Kidney epithelial cell (primary cell): ENCODE measurements around the gene LRP5. TPM values are rescaled to one million over a fixed set of nuclear protein-coding genes. Genes with fewer than 3 reads are reported as not detected.

ENCODE experiments used
- DNase-seq: peaks from one replicate; pipeline ENCODE4 v3.0.0-alpha.2; 2010; ENCODE audit warnings: low read depth
- H3K27me3 ChIP-seq: 2 replicates; pipeline ENCODE4 v1.6.0; 2011; ENCODE audit warnings: low read length; ENCODE audit not compliant: control insufficient read depth, insufficient read depth
- H3K36me3 ChIP-seq: 2 replicates; pipeline ENCODE4 v1.5.1; 2011; ENCODE audit warnings: low read length; ENCODE audit not compliant: control insufficient read depth, insufficient read depth
- H3K4me3 ChIP-seq: 2 replicates; pipeline ENCODE4 v1.5.1; 2011; ENCODE audit warnings: low read depth, mild to moderate bottlenecking, control low read depth, low read length
- total RNA-seq: library from RNA; depleted of rRNA; stranded (reverse); fragments of >200 nt; gene quantifications from 2 replicates; pipeline ENCODE4 v1.2.3, GENCODE V29; 2015
- TF ChIP-seq, protein P1 (sequence below): IDR thresholded peaks from 2 replicates; pipeline ENCODE4 v1.5.1; 2011; ENCODE audit warnings: mild to moderate bottlenecking, moderate library complexity, low read length, control low read depth, inconsistent platforms; ENCODE audit not compliant: insufficient read depth, poor library complexity, severe bottlenecking

The LRP5 gene
- total RNA-seq, 1 donor from 2014 or later: 31.6 TPM

DNA sequence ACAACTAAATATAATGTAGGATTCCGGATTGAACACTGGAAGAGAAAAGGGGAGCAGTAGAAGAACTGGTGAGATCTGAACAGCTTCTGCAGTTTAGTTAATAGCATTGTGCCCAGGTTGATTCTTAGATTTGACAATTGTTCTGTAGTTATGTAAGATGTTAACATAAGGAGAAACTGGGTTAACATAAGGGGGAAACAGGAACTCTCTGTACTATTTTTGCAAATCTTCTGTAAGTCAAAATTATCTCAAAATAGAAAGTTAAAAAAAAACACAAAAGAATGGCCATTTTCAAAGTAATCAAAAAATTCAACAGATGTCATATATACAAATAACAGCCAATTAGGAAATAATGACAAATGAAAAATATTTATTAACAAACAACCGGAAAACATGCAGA, 18.7 kb upstream of the LRP5 start:
- TF ChIP-seq, protein P1, sequence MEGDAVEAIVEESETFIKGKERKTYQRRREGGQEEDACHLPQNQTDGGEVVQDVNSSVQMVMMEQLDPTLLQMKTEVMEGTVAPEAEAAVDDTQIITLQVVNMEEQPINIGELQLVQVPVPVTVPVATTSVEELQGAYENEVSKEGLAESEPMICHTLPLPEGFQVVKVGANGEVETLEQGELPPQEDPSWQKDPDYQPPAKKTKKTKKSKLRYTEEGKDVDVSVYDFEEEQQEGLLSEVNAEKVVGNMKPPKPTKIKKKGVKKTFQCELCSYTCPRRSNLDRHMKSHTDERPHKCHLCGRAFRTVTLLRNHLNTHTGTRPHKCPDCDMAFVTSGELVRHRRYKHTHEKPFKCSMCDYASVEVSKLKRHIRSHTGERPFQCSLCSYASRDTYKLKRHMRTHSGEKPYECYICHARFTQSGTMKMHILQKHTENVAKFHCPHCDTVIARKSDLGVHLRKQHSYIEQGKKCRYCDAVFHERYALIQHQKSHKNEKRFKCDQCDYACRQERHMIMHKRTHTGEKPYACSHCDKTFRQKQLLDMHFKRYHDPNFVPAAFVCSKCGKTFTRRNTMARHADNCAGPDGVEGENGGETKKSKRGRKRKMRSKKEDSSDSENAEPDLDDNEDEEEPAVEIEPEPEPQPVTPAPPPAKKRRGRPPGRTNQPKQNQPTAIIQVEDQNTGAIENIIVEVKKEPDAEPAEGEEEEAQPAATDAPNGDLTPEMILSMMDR: no peak
- Histone ChIP-seq H3K27me3 (no peaks in the 10 kb centered on the region), H3K36me3 (no peaks in the 10 kb centered on the region), H3K4me3 (no peak overlapping the region)
- DNase-seq: no peak

DNA sequence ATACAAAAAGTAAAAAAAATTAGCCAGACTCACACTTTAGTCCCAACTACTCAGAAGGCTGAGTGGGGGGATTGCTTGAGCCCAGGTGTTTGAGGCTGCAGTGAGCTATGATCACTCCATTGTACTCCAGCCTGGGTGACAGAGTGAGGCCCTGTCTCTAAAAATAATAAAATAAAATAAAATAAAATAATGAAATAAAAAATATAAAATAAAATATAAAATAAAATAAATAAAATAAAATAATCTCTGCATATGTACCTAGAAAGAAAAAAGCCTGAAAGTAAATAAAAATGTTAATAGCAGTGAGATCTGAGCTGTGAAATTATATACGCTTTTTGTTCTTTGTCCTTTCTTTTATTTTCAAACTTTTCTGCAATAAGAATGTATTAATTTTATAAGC, 17.1 kb upstream of the LRP5 start:
- no peaks in the 10 kb centered on the region for H3K27me3 ChIP-seq
- H3K36me3 ChIP-seq: no peaks in the 10 kb centered on the region
- H3K4me3 ChIP-seq: no peak overlapping the region
- no peak for DNase-seq
- TF ChIP-seq, protein P1: no peak

DNA sequence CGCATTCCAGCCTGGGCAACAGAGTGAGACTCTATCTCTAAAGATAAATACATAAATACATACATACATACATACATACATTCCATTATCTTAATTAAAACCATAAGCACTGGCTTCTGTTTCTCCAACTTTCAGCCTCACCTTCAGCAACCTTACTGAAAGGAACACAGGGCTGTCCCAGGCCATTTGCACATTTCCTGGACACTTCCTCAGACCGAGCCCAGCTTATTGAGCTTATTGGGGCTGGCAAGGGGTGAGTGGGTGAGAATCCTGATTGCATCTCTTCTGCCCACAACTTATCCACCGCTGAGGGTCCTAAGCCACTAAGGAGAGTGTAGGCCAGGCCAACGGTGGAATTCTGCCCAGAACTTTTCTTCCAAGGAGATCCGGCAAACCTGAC, 16.5 kb upstream of the LRP5 start:
- Histone ChIP-seq H3K27me3 (no peaks in the 10 kb centered on the region), H3K36me3 (no peaks in the 10 kb centered on the region), H3K4me3 (no peak overlapping the region)
- TF ChIP-seq, protein P1: no peak
- no peak for DNase-seq

DNA sequence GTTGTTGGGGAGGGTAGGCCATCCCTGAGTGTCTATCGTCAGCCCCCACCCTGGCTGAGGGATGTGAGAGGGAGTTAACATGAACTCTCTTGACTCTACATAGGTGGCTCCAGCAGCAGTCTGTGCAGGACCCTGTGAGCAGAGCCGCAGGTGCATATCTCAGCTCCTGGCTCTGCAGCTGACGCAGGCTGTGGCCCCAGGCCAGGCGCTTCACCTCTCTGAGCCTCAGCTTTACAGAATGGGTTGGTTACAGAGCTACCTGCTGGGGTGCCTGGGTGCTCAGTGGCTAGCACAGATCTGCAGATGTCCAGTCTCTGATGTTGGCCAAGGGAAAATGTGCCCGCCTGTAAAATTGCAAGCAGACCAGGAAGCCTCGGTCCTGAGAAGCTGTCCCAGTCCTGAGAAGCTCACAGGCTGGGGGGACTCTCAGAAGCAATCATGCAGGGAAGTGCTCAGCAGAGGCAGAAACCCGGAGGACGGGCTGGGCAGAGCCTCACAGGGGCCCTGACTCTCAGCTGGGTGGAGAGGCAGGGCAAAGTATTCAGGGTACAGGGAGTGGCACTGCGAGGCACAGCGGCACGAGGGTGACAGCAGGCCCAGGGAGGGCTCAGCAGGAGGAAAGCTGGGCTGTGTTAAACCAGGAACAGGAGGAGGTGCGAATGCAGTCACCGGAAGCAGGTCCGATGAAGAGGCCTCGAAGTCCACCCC, 15.9 kb upstream of the LRP5 start:
- Histone ChIP-seq H3K36me3 (no peaks in the 10 kb centered on the region), H3K4me3 (no peak overlapping the region), H3K27me3 (no peaks in the 10 kb centered on the region)
- TF ChIP-seq, protein P1: no peak
- no peak for DNase-seq

DNA sequence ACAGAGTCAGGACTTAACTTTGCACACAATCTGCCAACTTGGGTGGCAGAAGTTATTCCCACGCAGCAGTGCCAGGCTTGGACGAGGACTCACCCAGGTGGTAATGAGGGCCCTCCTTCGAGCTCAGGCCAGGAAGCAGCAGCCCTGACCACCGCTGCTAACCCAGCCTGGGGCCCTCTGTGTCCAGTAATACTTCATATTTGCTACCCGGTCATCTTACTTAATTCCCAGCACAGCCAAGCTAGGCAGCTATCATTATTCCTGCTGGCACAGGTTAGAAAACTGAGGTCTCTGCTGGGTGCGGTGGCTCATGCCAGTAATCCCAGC, 15.4 kb upstream of the LRP5 start:
- H3K4me3 ChIP-seq: no peak overlapping the region
- DNase-seq: no peak
- no peaks in the 10 kb centered on the region for H3K36me3 ChIP-seq
- TF ChIP-seq, protein P1: no peak
- H3K27me3 ChIP-seq: no peaks in the 10 kb centered on the region

DNA sequence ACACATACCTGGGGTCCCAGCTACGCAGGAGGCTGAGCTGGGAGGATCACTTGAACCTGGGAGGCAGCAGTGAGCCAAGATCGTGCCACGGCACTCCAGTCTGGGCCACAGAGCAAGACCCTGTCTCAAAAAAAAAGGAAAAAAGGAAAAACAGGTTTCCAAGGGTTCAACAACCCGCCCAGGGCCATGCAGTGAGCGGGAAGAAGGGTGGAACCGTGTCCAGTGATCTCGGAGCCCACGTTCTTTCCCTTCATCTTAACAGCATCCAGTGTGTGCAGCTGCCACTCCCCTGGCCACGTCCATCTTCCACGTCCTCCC, 14.9 kb upstream of the LRP5 start:
- Histone ChIP-seq H3K36me3 (no peaks in the 10 kb centered on the region), H3K27me3 (no peaks in the 10 kb centered on the region), H3K4me3 (no peak overlapping the region)
- TF ChIP-seq, protein P1: no peak
- no peak for DNase-seq
